GM19463 (cell line): ENCODE results near the gene TMEM221.

Source experiments
- ATAC-seq: cut with Tn5 transposase; IDR thresholded peaks from one replicate; pipeline ENCODE4 v1.9.1; 2021; ENCODE audit warnings: mild to moderate bottlenecking, moderate library complexity; ENCODE audit not compliant: unreplicated experiment

Gene TMEM221

DNA sequence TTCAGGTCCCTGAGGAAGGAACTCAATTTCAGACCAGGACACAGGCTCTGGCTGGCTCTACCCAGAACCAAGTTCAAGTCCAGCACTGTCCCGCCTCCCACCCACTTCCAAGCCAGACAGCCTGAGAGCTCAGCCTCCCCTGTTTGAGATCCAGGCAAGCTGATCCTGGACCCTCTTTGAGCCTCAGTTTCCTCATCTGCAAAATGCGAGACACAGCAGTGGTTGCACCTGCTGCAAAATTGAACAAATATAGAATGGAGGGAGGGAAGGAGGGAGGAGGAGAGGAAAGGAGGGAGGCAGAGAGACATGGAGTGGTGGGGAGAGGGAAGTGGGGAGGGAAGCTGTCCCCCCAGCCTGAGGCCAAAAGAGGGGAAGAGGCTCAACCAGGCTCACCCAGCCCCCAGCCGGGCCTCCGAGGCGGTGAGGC lies 751 bp downstream of the TMEM221 start:
- no peak for ATAC-seq

GRCh38 chr19:17445526-17446165 lies 2.8 kb downstream of the TMEM221 start:
- no peak for ATAC-seq

DNA sequence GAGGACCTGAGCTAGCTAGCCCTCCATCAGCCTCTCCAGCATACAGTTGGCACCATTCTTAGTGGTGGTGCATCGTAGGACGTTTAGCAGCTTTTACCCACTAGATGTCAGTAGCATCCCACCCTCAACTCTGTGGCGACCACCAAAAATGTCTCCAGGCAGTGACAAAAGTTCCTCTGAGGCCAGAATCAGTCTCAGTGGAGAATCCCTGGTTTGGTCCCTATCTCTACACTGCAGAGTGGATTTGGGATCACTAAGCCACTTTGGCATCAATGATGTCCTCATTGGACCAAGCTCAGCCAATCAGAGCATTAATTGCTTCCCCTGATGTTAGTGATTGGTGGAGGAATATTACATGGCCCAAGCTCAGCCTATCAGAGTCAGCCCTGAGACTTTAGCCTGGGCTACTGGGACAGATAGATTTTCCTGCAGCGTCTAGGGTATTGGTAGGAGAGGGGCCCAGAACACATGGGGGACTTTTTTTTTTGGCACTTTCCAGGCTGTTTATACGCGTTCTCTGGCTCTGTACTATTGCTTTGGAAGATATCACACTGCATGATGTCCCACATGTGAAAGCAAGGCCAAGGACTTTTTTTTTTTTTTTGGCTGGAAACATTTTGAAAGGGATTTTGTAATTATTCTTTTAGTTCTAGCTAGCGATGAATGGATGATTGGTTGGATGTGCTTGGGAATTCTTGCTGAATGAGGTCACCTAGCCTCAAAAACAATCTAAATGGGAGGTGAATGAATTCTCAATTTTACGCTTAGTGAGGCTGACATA lies 7.0 kb downstream of the TMEM221 start:
- no peak for ATAC-seq

DNA sequence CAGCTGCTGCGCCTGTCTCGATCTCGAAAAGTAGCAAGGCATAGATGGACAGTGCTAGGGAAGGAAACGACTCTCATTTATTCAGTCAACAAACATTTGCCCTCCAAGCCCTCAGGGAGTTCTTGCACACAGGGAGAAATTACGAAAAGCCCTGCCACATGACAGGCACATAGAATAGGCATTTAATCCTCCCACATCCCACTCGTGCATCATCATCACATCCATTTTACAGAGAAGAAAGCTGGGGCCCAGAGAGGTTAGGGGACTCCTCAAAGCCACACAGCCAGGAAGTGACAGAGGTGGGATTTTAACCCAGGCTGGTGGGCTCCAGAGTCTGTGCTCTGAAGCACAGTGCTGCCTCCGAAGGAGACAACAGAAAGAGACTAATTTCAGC lies 11.6 kb downstream of the TMEM221 start:
- ATAC-seq, result no peak

GRCh38 chr19:17436094-17436873 lies 12.2 kb downstream of the TMEM221 start:
- no peak for ATAC-seq

DNA sequence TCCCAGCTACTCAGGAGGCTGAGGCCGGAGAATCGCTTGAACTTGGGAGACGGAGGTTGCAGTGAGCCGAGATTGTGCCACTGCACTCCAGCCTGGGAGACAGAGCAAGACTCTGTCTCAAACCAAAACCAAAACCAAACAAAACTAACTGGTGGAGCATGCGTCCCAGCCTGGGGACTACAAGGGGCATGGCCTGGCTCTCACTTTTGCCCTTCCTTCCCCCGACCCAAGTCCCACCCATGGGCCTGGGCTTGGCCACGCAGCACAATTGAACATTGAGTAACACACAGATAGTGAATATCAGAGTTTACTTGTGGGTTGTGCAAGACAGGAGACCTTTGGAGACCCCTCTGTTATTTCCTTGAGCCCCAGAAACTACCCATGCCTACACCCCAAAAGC lies 13.2 kb downstream of the TMEM221 start:
- ATAC-seq, result no peak

- no peak for ATAC-seq
Measured at GRCh38 chr19:17431417-17431816, 17.1 kb downstream of the TMEM221 start.

DNA sequence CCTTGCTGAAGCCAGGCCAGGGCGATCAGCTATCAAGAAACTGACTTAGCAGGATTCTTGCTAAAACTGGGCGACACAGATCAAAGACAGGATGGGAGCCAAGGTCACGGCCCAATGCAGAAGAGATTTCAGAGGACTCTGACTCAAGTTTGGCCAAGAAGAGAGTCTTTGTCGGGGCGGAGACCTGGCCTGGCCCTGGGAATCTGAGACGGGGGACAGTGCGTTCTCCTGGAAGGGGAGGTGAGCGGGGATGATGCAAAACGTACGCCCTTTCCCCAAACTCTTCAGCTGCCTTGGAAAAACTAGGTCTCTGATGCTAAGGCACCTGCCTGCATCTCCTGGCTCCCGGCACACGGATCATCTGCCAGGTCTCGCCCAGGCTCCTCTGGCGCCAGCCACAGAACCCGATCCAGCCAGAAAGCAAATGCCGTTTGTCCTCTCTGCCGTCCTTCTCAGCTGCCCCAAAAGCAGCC lies 18.8 kb downstream of the TMEM221 start:
- no peak for ATAC-seq

DNA sequence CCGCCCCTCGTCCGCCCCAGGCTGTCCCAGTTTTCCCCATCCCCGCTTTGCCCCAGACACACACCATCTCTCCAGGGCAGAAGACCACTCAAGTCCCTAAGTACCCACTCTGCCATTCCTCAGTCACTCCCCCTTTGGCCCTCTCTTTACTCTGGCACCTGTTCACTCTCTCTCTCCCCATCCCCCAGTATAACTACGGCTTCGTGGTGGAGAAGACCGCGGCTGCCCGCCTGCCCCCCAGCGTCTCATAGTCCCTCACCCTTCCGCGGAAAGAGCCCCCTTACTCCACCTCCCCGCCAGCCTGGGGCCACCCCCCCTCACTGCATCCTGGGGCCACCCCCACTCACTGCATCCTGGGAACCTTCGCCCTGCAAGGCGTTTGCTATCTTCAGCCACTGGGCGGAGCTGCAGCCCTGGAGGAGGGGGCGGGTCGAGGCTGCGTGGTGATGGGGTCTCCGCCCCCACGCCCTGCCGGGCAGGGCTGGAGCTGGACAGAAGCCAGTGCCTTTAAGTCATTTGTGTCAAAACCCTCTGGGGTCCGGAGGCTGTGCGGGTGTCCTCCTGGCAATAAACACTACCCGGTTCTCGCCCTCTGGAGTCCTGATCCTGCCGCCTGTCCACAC lies 23.6 kb downstream of the TMEM221 start:
- ATAC-seq, result no peak

DNA sequence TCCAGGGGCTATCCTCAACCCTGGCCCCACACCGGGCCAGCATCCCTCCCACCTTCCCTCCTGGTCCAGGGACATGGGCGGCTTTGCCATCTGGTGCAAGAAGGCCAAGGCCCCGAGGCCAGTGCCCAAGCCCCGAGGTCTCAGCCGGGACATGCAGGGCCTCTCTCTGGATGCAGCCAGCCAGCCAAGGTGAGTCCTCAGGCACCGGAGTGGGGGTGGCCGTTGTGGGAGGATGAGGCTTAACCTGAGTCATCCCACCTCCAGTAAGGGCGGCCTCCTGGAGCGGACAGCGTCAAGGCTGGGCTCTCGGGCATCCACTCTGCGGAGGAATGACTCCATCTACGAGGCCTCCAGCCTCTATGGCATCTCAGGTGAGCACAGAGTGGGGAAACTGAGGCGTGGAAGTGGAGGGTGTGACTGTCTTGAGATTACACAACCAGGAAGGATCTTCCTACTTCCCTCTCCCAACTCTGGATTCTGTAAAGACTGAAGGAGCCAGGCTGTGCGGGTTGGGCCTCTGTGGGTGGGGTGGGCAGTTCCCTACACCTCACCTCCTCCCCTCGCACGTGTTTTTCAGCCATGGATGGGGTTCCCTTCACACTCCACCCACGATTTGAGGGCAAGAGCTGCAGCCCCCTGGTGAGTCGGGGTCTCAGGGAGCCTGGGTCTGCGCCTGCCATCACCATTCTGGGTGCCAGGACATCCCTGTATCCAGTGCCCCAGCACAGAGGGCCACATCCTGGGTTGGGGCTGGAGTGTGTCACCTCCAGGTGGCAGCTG lies 24.8 kb downstream of the TMEM221 start:
- no peak for ATAC-seq

GRCh38 chr19:17421942-17422341 lies 26.5 kb downstream of the TMEM221 start:
- no peak for ATAC-seq

DNA sequence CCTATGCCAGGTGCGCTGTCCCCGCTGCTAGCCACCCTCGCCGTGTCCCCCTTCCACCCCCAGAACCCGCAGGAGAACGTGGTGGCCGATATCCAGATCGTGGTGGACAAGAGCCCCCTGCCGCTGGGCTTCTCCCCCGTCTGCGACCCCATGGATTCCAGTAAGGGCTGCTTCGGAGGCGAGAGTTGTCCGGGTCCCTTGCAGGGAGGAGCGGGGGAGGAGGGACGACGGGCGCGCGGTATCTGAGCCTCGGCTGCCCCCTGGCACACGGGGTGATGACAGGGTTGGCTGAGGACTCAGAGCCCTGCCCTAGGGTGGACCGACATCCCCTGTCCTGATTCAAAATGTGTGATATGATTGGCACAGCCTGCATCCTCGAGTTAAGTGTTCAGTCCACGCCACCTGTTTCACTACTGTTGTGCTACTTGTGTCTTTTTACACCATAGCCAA lies 28.0 kb downstream of the TMEM221 start:
- no peak for ATAC-seq

DNA sequence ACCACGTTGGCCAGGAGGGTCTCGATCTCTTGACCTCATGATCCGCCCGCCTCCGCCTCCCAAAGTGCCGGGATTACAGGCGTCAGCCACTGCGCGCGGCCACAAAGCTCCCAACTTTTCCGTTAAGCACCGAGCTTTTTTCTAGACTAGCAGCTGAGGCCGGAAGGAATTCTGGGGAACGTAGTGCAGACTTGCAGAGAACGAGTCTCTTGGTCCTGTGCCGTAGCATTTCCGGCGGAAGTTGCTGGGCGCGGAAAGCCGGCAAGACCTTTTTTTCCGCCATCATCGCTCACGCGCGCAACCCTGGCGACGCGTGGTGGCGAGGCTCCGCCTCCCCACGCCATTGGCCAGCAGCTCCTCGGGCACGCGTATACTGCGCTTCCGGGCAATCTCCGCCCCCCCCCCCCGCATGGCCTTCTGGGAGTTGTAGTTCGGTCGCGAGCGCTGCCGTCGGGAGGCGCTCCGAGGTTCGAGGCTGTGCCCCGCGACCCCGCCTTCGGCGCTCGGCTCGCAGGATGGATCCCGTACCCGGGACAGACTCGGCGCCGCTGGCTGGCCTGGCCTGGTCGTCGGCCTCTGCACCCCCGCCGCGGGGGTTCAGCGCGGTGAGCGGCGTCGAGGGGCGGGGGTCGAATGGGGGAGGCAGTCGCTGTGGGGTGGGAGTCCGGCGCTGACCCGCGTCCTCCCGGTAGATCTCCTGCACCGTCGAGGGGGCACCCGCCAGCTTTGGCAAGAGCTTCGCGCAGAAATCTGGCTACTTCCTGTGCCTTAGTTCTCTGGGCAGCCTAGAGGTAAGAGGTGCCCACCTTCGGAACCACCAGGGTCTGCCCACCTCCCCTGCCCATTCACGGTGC lies 28.6 kb downstream of the TMEM221 start, which contains the start of gene MVB12A:
MVB12A (plus strand) TSS at position 427 of the 854 bp plus-strand sequence; CDS start at position 516, 89 bp downstream.
- peak; percentile 88 for ATAC-seq

DNA sequence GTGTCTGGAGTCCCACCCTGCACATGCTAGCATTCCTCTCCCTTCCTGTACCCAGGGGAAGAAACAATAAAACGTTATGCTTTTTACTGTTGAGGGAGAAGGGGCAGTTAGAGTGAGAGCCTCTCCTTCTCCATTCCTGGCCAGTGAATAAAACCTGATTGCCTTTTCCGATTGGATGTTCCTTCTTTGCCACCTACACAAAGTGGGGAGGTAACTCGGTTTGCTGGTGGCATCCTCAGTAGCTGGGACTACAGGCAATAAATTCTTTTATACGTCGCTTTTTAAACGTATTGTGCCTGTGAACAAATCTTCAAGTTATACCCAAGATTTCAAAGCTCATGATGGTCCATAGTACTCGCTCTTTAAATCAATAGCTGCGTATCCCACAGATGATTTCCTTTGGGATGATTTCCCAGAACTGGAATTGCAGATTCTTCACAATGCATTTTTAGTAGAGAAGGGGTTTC lies 29.3 kb downstream of the TMEM221 start:
- ATAC-seq, result no peak

GRCh38 chr19:17418710-17419109 lies 29.8 kb downstream of the TMEM221 start:
- ATAC-seq, result no peak

GRCh38 chr19:17415121-17415520 lies 33.3 kb downstream of the TMEM221 start:
- no peak for ATAC-seq

GRCh38 chr19:17414097-17414496 lies 34.4 kb downstream of the TMEM221 start:
- ATAC-seq, result no peak

GRCh38 chr19:17411801-17412200 lies 36.7 kb downstream of the TMEM221 start:
- no peak for ATAC-seq

DNA sequence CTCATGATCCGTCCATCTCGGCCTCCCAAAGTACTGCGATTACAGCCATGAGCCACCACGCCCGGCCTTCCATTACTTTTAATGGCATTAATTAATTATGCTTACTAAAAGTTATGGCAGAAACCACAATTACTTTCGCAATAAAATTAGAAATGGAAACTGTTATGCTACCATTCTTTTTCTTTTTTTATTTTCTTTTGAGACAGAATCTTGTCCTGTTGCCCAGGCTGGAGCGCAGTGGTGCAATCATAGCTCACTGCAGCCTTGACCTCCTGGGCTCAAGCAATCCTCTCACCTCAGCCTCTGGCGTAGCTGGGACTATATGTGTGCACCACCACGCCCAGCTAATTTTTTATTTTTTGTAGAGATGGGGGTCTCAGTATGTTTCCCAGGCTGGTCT lies 38.5 kb downstream of the TMEM221 start:
- no peak for ATAC-seq
